ENCODE data around the gene MAGEB5.
"Not testable (repeated sequence)": the region's sequence is repeated elsewhere in the genome, so short reads cannot be mapped to it uniquely, and the experiment has no call there.

Gene MAGEB5

GRCh38 chrX:26215869-26216268 is at the start of gene MAGEB5:
MAGEB5 (plus strand) TSS chrX:26216169; CDS start chrX:26217302, 1,133 bp downstream.
- DNase-seq, result no peak
- H3K36me3 ChIP-seq (replicated peaks), result no peaks in the 10 kb centered on the region
- H3K27ac ChIP-seq, result no peak within 1 kb of the TSS
- in situ Hi-C loops (cut with HindIII; ENCODE audit: low pct_ligation_motif_present, low sequenced_read_pairs), result no loop called here
- no peak for TF ChIP-seq CTCF (IDR thresholded peaks at IDR 0.05; ENCODE audit: low read depth, low read length, missing control alignments)
- H3K27me3 ChIP-seq (replicated peaks), result no peaks in the 10 kb centered on the region
- H3K4me3 ChIP-seq (ENCODE audit: low read depth, low read length), result no peak within 1 kb of the TSS

- Histone ChIP-seq H3K4me3 (ENCODE audit: low read depth, low read length) (no peak within 1 kb of the TSS), H3K27ac (no peak within 1 kb of the TSS), H3K27me3 (replicated peaks) (no peaks in the 10 kb centered on the region), H3K36me3 (replicated peaks) (no peaks in the 10 kb centered on the region)
- no peak for TF ChIP-seq CTCF (IDR thresholded peaks at IDR 0.05; ENCODE audit: low read depth, low read length, missing control alignments)
- no peak for DNase-seq
- in situ Hi-C loops (cut with HindIII; ENCODE audit: low pct_ligation_motif_present, low sequenced_read_pairs), result no loop called here
Observed at GRCh38 chrX:26192204-26192603, 23.8 kb upstream of the MAGEB5 start, which contains the start of gene MAGEB6. MAGEB6 (plus strand) TSS chrX:26192440; CDS start chrX:26193847, 1,407 bp downstream.

- DNase-seq, result no peak
- no peak for TF ChIP-seq CTCF (IDR thresholded peaks at IDR 0.05; ENCODE audit: low read depth, low read length, missing control alignments)
- Histone ChIP-seq H3K4me3 (ENCODE audit: low read depth, low read length) (no peak overlapping the region), H3K27ac (no peak overlapping the region), H3K36me3 (replicated peaks) (no peaks in the 10 kb centered on the region), H3K27me3 (replicated peaks) (no peaks in the 10 kb centered on the region)
- in situ Hi-C loops (cut with HindIII; ENCODE audit: low pct_ligation_motif_present, low sequenced_read_pairs), result no loop called here
Observed at GRCh38 chrX:26203561-26203960, 12.4 kb upstream of the MAGEB5 start.

- H3K27me3 ChIP-seq (replicated peaks); H3K27ac ChIP-seq; H3K36me3 ChIP-seq (replicated peaks); H3K4me3 ChIP-seq (ENCODE audit: low read depth, low read length); in situ Hi-C loops (cut with HindIII; ENCODE audit: low pct_ligation_motif_present, low sequenced_read_pairs); DNase-seq: not testable (repeated sequence)
Observed at GRCh38 chrX:26204717-26205116, 11.3 kb upstream of the MAGEB5 start.

GRCh38 chrX:26208012-26208411 is 8.0 kb upstream of the MAGEB5 start:
- in situ Hi-C loops (cut with HindIII; ENCODE audit: low pct_ligation_motif_present, low sequenced_read_pairs), result no loop called here
- no peak for DNase-seq
- Histone ChIP-seq H3K27me3 (replicated peaks) (no peaks in the 10 kb centered on the region), H3K36me3 (replicated peaks) (no peaks in the 10 kb centered on the region), H3K27ac (no peak overlapping the region), H3K4me3 (ENCODE audit: low read depth, low read length) (no peak overlapping the region)
- TF ChIP-seq CTCF (IDR thresholded peaks at IDR 0.05; ENCODE audit: low read depth, low read length, missing control alignments), result no peak

- Histone ChIP-seq H3K27ac (no peak overlapping the region), H3K4me3 (ENCODE audit: low read depth, low read length) (no peak overlapping the region), H3K36me3 (replicated peaks) (no peaks in the 10 kb centered on the region), H3K27me3 (replicated peaks) (no peaks in the 10 kb centered on the region)
- in situ Hi-C loops (cut with HindIII; ENCODE audit: low pct_ligation_motif_present, low sequenced_read_pairs), result no loop called here
- no peak for TF ChIP-seq CTCF (IDR thresholded peaks at IDR 0.05; ENCODE audit: low read depth, low read length, missing control alignments)
- DNase-seq, result no peak
Observed at GRCh38 chrX:26219351-26219750, 3.4 kb downstream of the MAGEB5 start.
